HG03571 (cell line): ENCODE data around the gene BAZ1B.
"Not testable (repeated sequence)": the region's sequence is repeated elsewhere in the genome, so short reads cannot be mapped to it uniquely, and the experiment has no call there.

Experiments used
- ATAC-seq: cut with Tn5 transposase; IDR thresholded peaks from one replicate; pipeline ENCODE4 v1.9.1; 2021; ENCODE audit not compliant: unreplicated experiment

The BAZ1B gene

GRCh38 chr7:73522105-73522872 lies at the start of gene BAZ1B:
Gene BAZ1B (minus strand): TSS chr7:73522293. CDS start chr7:73521933, 360 bp downstream.
- peak; percentile 78 for ATAC-seq

- ATAC-seq, result no peak
Observed at GRCh38 chr7:73570977-73571376, 48.9 kb upstream of the BAZ1B start.

- no peak for ATAC-seq
Observed at GRCh38 chr7:73570521-73570920, 48.4 kb upstream of the BAZ1B start.

GRCh38 chr7:73569042-73569608 lies 47.0 kb upstream of the BAZ1B start:
- no peak for ATAC-seq

- no peak for ATAC-seq
Observed at GRCh38 chr7:73567846-73568685, 46.0 kb upstream of the BAZ1B start.

GRCh38 chr7:73567140-73567539 lies 45.0 kb upstream of the BAZ1B start:
- ATAC-seq, result no peak

GRCh38 chr7:73566431-73566830 lies 44.3 kb upstream of the BAZ1B start:
- not testable (repeated sequence) for ATAC-seq

GRCh38 chr7:73565675-73566340 lies 43.7 kb upstream of the BAZ1B start:
- ATAC-seq, result no peak

- no peak for ATAC-seq
Observed at GRCh38 chr7:73560109-73560835, 38.2 kb upstream of the BAZ1B start.

GRCh38 chr7:73557397-73558257 lies 35.5 kb upstream of the BAZ1B start, which contains the start of gene BCL7B:
Gene BCL7B (minus strand): TSS chr7:73557690. CDS start chr7:73557578, 112 bp downstream.
- ATAC-seq, result peak; percentile 45

GRCh38 chr7:73557108-73557396 lies 35.0 kb upstream of the BAZ1B start:
- peak; percentile 85 for ATAC-seq

GRCh38 chr7:73556208-73557107 lies 34.4 kb upstream of the BAZ1B start:
- no peak for ATAC-seq

GRCh38 chr7:73555411-73555982 lies 33.4 kb upstream of the BAZ1B start:
- no peak for ATAC-seq

- ATAC-seq, result not testable (repeated sequence)
Observed at GRCh38 chr7:73550093-73550492, 28.0 kb upstream of the BAZ1B start.

- ATAC-seq, result no peak
Observed at GRCh38 chr7:73549176-73549575, 27.1 kb upstream of the BAZ1B start.

- no peak for ATAC-seq
Observed at GRCh38 chr7:73547841-73548240, 25.7 kb upstream of the BAZ1B start.

- no peak for ATAC-seq
Observed at GRCh38 chr7:73544678-73545077, 22.6 kb upstream of the BAZ1B start.

GRCh38 chr7:73541722-73542121 lies 19.6 kb upstream of the BAZ1B start:
- ATAC-seq, result no peak
